HepG2 (cell line): ENCODE measurements around the gene BCAR3. TPM values are rescaled to one million over a fixed set of nuclear protein-coding genes. Genes with fewer than 3 reads are reported as not detected.
A peak's percentile ranks its signal among the peaks of the same experiment; 100 is the strongest.

ENCODE experiments used
- ATAC-seq: fragments of 200-7000 bp; cut with Tn5 transposase; 3 replicates; pipeline ENCODE4 v1.9.1; 2020; ENCODE audit warnings: mild to moderate bottlenecking, moderate library complexity
- BruUV-seq: library from RNA; stranded (reverse); fragments of 400-500 nt; replicated peaks from 2 replicates; lab custom pipeline; 2021; lab: Mats Ljungman, UMichigan
- CTCF ChIA-PET: fragments of 300-600 bp; formaldehyde crosslinking; extraction: SDS; loops from one replicate; lab custom pipeline; 2021; ENCODE audit warnings: low total read pairs, inconsistent platforms, low intra/inter-chr PET ratio; lab: Yijun Ruan, JAX
- POLR2A ChIA-PET: fragments of 350-600 bp; sonication (Branson Sonifier 250); formaldehyde crosslinking; loops from one replicate; lab custom pipeline; 2020; ENCODE audit warnings: antibody characterized with exemption, inconsistent platforms; lab: Yijun Ruan, JAX
- DNase-seq: peaks from one replicate; pipeline ENCODE4 v3.0.0-alpha.2; 2015; ENCODE audit warnings: low spot score
- FAIRE-seq: peaks from 3 replicates; lab custom pipeline; 2011; peaks lifted over from hg19 to GRCh38; lab: Jason Lieb, UNC
- H2AFZ ChIP-seq: one replicate; pipeline ENCODE4 v1.6.1; 2011; ENCODE audit warnings: low read length, inconsistent platforms
- H3K27ac ChIP-seq: fragments of 300-600 bp; 3 replicates; pipeline ENCODE4 v1.8.0; 2011; ENCODE audit warnings: mixed run types, mild to moderate bottlenecking, mixed read lengths, low read length, inconsistent platforms; ENCODE audit not compliant: insufficient read depth; ENCODE audit errors: extremely low read length
- H3K27me3 ChIP-seq, 2 experiments: fragments of 200-600 bp in 1 of 2; 2 replicates in 1 of 2; 3 replicates in 1 of 2; pipeline versions ENCODE4 v1.6.0 to v1.8.0; 2011; ENCODE audit warnings: low read length in 2 of 2, mild to moderate bottlenecking in 2 of 2, moderate library complexity in 2 of 2, inconsistent platforms in 1 of 2; ENCODE audit not compliant: insufficient read depth in 2 of 2, control insufficient read depth in 1 of 2
- H3K36me3 ChIP-seq, 2 experiments: fragments of 200-600 bp in 1 of 2; replicated peaks in 1 of 2; 2 replicates in 1 of 2; 3 replicates in 1 of 2; pipeline versions ENCODE4 v1.5.1 to v1.8.0; 2011; ENCODE audit warnings: low read length in 2 of 2, inconsistent platforms in 1 of 2; ENCODE audit not compliant: insufficient read depth in 2 of 2, control insufficient read depth in 1 of 2
- H3K4me1 ChIP-seq: 2 replicates; pipeline ENCODE4 v1.5.1; 2012; ENCODE audit warnings: low read length, inconsistent platforms; ENCODE audit not compliant: insufficient read depth
- H3K4me2 ChIP-seq: 2 replicates; pipeline ENCODE4 v1.6.0; 2011; ENCODE audit warnings: low read depth, low read length, inconsistent platforms
- H3K4me3 ChIP-seq, 3 experiments: fragments of 200-600 bp in 1 of 3; sonication (generic), shearing (Covaris generic) in 1 of 3; replicated peaks in 1 of 3; 2 replicates each; pipeline ENCODE4 v1.5.1; 2011 to 2016; ENCODE audit warnings: low read length in 3 of 3, inconsistent platforms in 2 of 3, low read depth in 2 of 3, mild to moderate bottlenecking in 2 of 3, control low read depth in 1 of 3, mixed read lengths in 1 of 3; ENCODE audit not compliant: insufficient read depth in 1 of 3
- H3K79me2 ChIP-seq: one replicate; pipeline ENCODE4 v1.6.1; 2011; ENCODE audit warnings: low read length, inconsistent platforms; ENCODE audit not compliant: insufficient read depth
- H3K9ac ChIP-seq: 2 replicates; pipeline ENCODE4 v1.6.0; 2011; ENCODE audit warnings: mild to moderate bottlenecking, low read depth, low read length, inconsistent platforms; ENCODE audit not compliant: insufficient read depth
- H3K9me3 ChIP-seq: 2 replicates; pipeline ENCODE4 v1.5.1; 2012; ENCODE audit warnings: mild to moderate bottlenecking, low read length
- H4K20me1 ChIP-seq: 2 replicates; pipeline ENCODE4 v1.6.0; 2011; ENCODE audit warnings: inconsistent platforms, mild to moderate bottlenecking, low read length, moderate library complexity; ENCODE audit not compliant: insufficient read depth
- CTCF ChIP-seq: sonication (generic); formaldehyde crosslinking; IDR thresholded peaks from 2 replicates; pipeline ENCODE4 v1.5.0; 2020; ENCODE audit warnings: mild to moderate bottlenecking, missing genetic modification reagents, moderate library complexity
- NCOA1 ChIP-seq: sonication (generic); formaldehyde crosslinking; IDR thresholded peaks from 2 replicates; pipeline ENCODE4 v1.9.0; 2021; ENCODE audit warnings: missing genetic modification reagents
- NR2F1 ChIP-seq, 2 experiments: fragments of 450-650 bp in 1 of 2; formaldehyde crosslinking in 1 of 2; IDR thresholded peaks; 2 replicates each; pipeline versions ENCODE4 v1.5.0 to v1.6.1; 2016 to 2020; ENCODE audit warnings: mild to moderate bottlenecking in 1 of 2, missing compliant biosample characterization in 1 of 2, missing genetic modification reagents in 1 of 2, moderate library complexity in 1 of 2
- SMAD3 ChIP-seq: sonication (generic); formaldehyde crosslinking; IDR thresholded peaks from 2 replicates; pipeline ENCODE4 v1.4.0; 2020; ENCODE audit warnings: missing genetic modification reagents
- WGBS: methylation state at CpG from one replicate; pipeline ENCODE4 v1.1.6; 2017; ENCODE audit warnings: low lambda C conversion rate; 5-methylcytosine and 5-hydroxymethylcytosine counted together
- in situ Hi-C: cut with HindIII; loops from 2 replicates; pipeline ENCODE4 v1.10.0; 2017; ENCODE audit warnings: low pct_unique_long_range_greater_than_20kb; ENCODE audit not compliant: extremely low pct_ligation_motif_present
- intact Hi-C: fragments of 100-400 bp; cut with micrococcal nuclease; formaldehyde crosslinking; loops from one replicate; pipeline ENCODE4 v1.10.0; 2022; ENCODE audit not compliant: unreplicated experiment
- polyA plus RNA-seq, 8 experiments: library from polyadenylated mRNA; depleted of rRNA in 3 of 8; stranded (reverse) in 7 of 8; unstranded in 1 of 8; fragments of >200 nt; fragmentation: Illumina TruSeq in 4 of 8; extraction: Trizol in 4 of 8; gene quantifications; 2 replicates each; pipeline versions ENCODE4 v1.2.1 to v1.2.3, GENCODE V29; 2011 to 2016; ENCODE audit warnings: low read depth in 4 of 8, missing spikeins in 1 of 8, mixed read lengths in 1 of 8; ENCODE audit not compliant: insufficient read depth in 1 of 8
- total RNA-seq, 5 experiments: library from RNA; depleted of rRNA; stranded (reverse); fragments of >200 nt; fragmentation: Illumina TruSeq; extraction: Trizol; gene quantifications; 2 replicates each; pipeline ENCODE4 v1.2.3, GENCODE V29; 2016; ENCODE audit warnings: low read depth in 1 of 5

Gene BCAR3
- total and polyA plus RNA-seq, 2 of the 13 experiments (the other 11 are each of a cell fraction or from before 2014, with no cell fraction given): 3.6 to 4.8 TPM

GRCh38 chr1:93702828-93703183 is 21.2 kb upstream of the BCAR3 start:
- no peak overlapping the region for H3K4me2 ChIP-seq
- H3K79me2 ChIP-seq: no peaks in the 10 kb centered on the region
- H3K27ac ChIP-seq: no peak overlapping the region
- intact Hi-C loops (no loop called here), in situ Hi-C loops (no loop called here)
- no peak overlapping the region for H3K9ac ChIP-seq
- H3K4me1 ChIP-seq: peaks cover 42% of the 10 kb centered on the region
- POLR2A ChIA-PET: no interaction called here
- H3K27me3 ChIP-seq: no peaks in the 10 kb centered on the region; a peak in 1 of 5 replicates
- DNase-seq (no peak), ATAC-seq (peak; percentile 39), FAIRE-seq (no peak)
- 61% methylated on average over 2 of the region's 3 CpGs for WGBS
- H2AFZ ChIP-seq: no peak overlapping the region
- no peaks in the 10 kb centered on the region for H3K36me3 ChIP-seq
- CTCF ChIA-PET: no interaction called here
- no peaks in the 10 kb centered on the region for H3K9me3 ChIP-seq
- TF ChIP-seq SMAD3 (CRISPR knock-in tag) (no peak), CTCF (0 out of 2 replicates have a peak, but pooled peaks have one; percentile 11), NCOA1 (CRISPR knock-in tag) (no peak)
- no peak overlapping the region for H3K4me3 ChIP-seq
- H4K20me1 ChIP-seq: no peaks in the 10 kb centered on the region
- no TSS peak for BruUV-seq

- CTCF ChIA-PET: no interaction called here
- BruUV-seq: no TSS peak
- Histone ChIP-seq H4K20me1 (no peaks in the 10 kb centered on the region), H3K4me3 (no peak overlapping the region), H3K9me3 (no peaks in the 10 kb centered on the region), H3K27me3 (no peaks in the 10 kb centered on the region; a peak in 1 of 5 replicates), H3K4me2 (no peak overlapping the region), H3K4me1 (peaks cover 40% of the 10 kb centered on the region), H3K79me2 (no peaks in the 10 kb centered on the region), H2AFZ (no peak overlapping the region), H3K9ac (no peak overlapping the region), H3K27ac (no peak overlapping the region), H3K36me3 (no peaks in the 10 kb centered on the region)
- POLR2A ChIA-PET: no interaction called here
- TF ChIP-seq NR2F1 (CRISPR knock-in tag; IDR thresholded peaks at IDR 0.05): no peak
- in situ Hi-C loops (no loop called here), intact Hi-C loops (no loop called here)
- ATAC-seq (no peak), DNase-seq (no peak), FAIRE-seq (no peak)
- WGBS: 85% methylated on average over 5 of the region's 9 CpGs
These were observed 20.6 kb upstream of the BCAR3 start for GRCh38 chr1:93702111-93702827.
